ENCODE data around the gene C19orf25.
"Not testable (repeated sequence)": the region's sequence is repeated elsewhere in the genome, so short reads cannot be mapped to it uniquely, and the experiment has no call there.

Gene C19orf25

GRCh38 chr19:1478934-1479707 is at the start of gene C19orf25:
Gene C19orf25 (minus strand): TSS chr19:1479215. CDS start chr19:1478903, 312 bp downstream.
- peak; percentile 94 for DNase-seq

GRCh38 chr19:1527650-1528309 is 48.8 kb upstream of the C19orf25 start:
- DNase-seq, result no peak

- no peak for DNase-seq
Observed at GRCh38 chr19:1526979-1527649, 48.1 kb upstream of the C19orf25 start.

GRCh38 chr19:1526066-1526778 is 47.2 kb upstream of the C19orf25 start:
- DNase-seq, result no peak

GRCh38 chr19:1525343-1525742 is 46.3 kb upstream of the C19orf25 start:
- DNase-seq, result no peak

GRCh38 chr19:1524972-1525325 is 45.9 kb upstream of the C19orf25 start:
- no peak for DNase-seq

- no peak for DNase-seq
Observed at GRCh38 chr19:1524287-1524971, 45.4 kb upstream of the C19orf25 start.

- DNase-seq, result no peak
Observed at GRCh38 chr19:1523412-1524286, 44.6 kb upstream of the C19orf25 start, which contains the start of gene PLK5. Gene PLK5 (plus strand): TSS chr19:1524077. CDS start chr19:1526997, 2,920 bp downstream.

- DNase-seq, result no peak
Observed at GRCh38 chr19:1522838-1523237, 43.8 kb upstream of the C19orf25 start.

GRCh38 chr19:1522061-1522460 is 43.0 kb upstream of the C19orf25 start:
- no peak for DNase-seq

- DNase-seq, result no peak
Observed at GRCh38 chr19:1521636-1522035, 42.6 kb upstream of the C19orf25 start.

GRCh38 chr19:1520203-1520780 is 41.3 kb upstream of the C19orf25 start:
- DNase-seq, result no peak

GRCh38 chr19:1519802-1520201 is 40.8 kb upstream of the C19orf25 start:
- not testable (repeated sequence) for DNase-seq

- no peak for DNase-seq
Observed at GRCh38 chr19:1518471-1518870, 39.5 kb upstream of the C19orf25 start.

- DNase-seq, result no peak
Observed at GRCh38 chr19:1516395-1516753, 37.4 kb upstream of the C19orf25 start.

GRCh38 chr19:1514986-1515721 is 36.1 kb upstream of the C19orf25 start:
- no peak for DNase-seq

- no peak for DNase-seq
Observed at GRCh38 chr19:1514295-1514661, 35.3 kb upstream of the C19orf25 start.

- DNase-seq, result peak; percentile 74
Observed at GRCh38 chr19:1513499-1514294, 34.7 kb upstream of the C19orf25 start.

- DNase-seq, result peak; percentile 76
Observed at GRCh38 chr19:1512671-1513498, 33.9 kb upstream of the C19orf25 start, which contains the start of gene ADAMTSL5. Gene ADAMTSL5 (minus strand): TSS chr19:1513019. CDS start chr19:1510943, 2,076 bp downstream.
